Activated CD4-positive, alpha-beta T cell treated with anti-CD3 and anti-CD28 coated beads for 4 hours (primary cell): Measurements from ENCODE around the gene ARVCF.

Source experiments
- DNase-seq, 2 donors: peaks; one replicate each; pipeline ENCODE4 v3.0.0-alpha.2; 2020

ARVCF gene

DNA sequence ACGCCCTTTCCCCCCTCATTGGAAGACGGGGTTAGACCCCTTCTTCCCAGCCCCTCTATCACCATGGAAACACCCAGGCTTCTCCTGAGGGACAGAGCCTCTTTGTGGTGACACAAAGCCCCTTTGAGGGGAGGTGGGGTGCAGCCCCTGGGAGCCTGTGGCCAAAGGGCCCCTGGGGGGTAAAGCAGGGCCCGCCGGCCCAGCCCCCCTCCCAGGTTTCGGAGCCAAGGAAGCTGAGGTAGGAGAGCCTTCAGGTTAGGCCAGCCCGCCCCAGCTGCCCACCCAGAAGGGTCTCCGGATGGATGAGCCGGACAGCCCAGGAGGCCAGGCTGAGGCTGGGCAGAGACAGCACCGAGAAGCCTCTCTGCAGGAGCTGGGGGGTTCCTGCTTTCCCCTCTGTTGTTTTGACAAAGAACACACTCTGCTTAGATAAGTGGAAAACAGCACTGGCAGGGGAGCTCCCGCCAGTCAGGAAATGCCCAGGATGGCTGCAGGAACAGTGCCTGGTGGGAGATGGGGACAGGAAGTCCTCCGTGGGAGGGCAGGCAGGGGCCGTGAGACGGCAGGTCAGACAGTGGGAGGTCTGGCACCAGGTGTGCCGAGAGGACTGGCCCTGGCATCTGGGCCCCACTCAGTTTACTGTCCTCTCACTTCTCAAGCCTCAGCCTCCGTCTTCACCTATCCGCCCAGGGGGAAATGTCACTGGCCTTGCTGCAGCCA, 18.2 kb downstream of the ARVCF start:
- DNase-seq, result no peak

GRCh38 chr22:19997561-19998231, 18.9 kb downstream of the ARVCF start:
- DNase-seq, result no peak

DNA sequence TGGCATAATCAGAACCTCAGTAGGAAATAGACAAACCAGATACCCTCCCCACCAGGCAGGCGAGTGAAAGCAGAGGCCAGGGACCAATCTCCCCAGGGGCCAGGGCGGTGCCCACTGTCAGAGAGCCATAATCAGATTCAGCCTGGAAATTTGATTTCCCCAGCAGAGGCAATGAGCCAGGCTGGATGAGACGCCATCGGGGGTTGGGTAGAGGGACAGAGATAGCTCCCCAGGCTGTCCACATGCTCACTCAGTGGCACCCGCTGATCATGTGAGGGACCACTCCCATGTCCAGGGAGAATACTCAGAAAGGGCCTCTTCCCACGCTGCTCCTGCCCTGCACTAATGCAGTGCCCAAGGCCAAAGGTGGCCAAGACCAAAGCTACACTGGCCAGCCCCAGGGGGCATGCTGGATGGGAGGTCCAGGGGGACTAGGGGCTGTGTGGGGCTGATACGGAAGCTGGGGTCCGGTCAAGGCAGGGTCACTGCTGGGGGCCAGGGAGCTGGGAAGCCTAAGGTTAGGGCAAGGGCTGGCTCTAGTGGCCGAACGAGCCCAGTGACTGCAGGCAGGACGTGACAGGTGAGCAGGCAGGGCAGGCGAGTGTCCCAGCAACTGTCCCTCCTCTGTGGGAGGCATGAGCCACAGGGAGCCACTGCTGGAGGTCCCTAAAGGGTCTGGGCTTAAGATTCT, 19.8 kb downstream of the ARVCF start:
- no peak for DNase-seq

DNA sequence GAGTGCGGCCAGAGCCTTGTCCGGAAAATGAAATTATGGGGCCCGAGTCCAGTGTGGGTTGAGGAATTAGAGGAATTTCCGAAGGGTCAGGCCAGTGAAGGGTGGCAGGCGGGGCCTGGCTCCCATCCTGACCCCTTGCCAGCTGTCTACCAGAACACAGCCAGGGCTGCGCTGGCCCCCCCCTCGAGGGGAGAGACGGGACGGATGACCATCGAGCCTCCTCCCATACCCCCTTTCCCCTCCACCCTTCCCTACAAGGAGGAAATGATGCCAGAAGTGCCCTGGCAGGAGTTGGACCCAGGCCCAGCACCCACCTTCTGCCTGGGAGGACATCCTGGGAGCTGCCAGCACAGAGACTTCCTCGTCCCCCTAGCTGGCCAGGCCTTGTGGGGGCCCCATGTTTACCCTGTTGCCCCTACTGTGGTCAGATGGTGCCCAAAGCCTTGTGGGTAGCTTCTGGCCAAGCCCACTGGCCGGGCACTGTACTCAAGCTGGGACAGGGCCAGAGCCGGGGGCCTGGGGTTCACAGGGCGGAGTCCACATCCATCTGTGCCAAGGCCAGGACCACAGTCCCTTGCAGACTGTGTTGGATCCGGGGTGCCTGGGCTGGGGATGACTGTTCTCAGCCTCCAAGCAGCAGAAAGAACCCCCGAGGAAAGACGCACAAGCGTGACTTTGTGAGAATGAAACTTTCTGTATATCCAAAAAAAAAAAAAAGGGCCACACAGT, 20.8 kb downstream of the ARVCF start:
- DNase-seq, result no peak

DNA sequence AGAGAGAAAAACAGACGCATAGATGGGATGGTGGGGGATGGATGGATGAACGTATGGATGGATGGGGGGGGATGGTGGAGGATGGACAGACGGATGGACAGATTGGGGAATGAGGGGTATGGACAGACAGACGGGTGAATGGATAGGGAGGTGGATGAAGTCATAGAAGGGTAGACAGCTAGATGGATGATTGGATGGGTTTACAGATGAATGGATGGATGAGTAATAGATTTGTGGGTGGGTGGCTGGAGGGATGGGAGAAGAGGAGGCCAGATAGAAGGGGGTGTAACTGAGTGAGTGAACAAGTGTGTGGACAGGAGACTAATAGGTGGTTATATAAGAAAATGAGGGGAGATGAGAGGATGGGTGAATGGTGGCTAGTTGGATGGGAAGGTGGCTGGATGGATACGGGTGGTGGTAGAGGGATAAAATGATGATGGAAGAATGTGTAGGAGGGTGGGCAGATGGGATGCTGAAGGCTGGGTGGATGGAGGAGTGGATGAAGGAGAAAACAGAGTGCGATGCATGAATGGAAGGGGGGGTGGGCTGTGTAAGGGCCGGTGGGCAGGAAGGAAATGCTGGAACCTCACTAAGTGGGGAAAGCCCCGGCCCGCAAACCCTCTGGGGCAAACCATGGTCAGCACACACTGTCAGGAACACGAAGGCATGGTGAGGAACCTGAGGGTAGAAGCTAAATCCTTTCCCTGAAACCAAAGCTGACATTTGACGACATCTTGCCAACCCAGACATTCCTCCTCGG, 21.6 kb downstream of the ARVCF start:
- no peak for DNase-seq

DNA sequence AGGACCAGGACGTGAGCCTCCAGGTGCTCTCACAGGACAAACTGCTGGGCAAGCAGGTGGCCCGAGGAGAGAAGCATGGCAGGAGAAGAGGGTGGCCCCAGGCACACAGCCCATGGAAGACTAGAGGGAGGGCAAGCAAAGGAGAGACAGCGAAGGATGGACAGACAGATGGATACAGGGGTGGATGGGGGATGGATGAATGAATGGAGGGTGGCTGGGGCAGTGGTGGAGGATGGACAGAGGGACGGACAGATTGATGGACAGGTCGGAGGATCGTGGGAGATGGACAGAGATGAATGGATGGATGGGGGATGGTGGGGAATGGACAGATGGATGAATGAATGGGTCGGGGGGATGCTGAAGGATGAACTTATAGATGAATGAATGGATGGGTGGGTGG, 22.7 kb downstream of the ARVCF start:
- DNase-seq, result no peak

- DNase-seq, result no peak
These were observed 23.7 kb downstream of the ARVCF start for GRCh38 chr22:19992921-19993355.

- DNase-seq, result no peak
These were observed 24.1 kb downstream of the ARVCF start for GRCh38 chr22:19992481-19992911.

- no peak for DNase-seq
These were observed 24.8 kb downstream of the ARVCF start for GRCh38 chr22:19991645-19992451.

GRCh38 chr22:19991395-19991644, 25.3 kb downstream of the ARVCF start:
- DNase-seq, result no peak

DNA sequence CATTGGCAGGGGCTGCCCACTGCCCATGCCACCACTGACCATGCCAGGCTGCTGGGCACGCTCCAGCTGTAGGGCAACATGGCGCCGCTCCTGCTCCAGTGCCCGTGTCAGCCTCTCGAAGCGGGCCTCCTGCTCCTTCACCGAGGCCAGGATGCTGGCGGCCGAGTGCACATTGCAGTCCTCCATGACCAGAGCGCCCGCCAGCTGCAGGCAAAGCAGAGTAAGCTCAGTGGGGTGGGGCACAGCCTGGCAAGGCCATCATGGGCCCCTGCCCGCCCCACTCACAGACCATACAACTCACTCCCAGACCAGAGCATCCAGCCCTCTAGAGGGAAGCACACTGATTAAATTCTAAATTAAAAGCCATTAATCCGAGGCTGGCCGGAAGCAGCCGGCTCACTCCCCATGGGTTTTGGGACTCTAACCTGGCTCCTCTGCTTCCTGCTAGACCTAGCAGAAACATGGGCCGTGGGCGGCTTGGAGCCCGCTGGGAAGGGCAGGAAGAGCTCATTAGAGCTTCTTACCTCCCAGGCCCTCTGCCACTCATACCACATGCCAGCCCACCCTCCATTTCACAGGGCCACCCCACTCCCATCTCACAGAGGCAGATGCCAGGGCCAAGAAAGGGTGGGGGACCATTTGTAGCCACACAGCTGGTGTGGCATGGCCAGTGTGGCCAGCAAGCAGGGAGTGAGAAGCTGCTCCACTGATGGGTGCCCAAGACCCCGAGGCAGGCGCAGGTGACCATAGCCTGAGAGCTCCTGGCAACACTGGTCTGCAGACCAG, 25.8 kb downstream of the ARVCF start:
- DNase-seq, result no peak

DNA sequence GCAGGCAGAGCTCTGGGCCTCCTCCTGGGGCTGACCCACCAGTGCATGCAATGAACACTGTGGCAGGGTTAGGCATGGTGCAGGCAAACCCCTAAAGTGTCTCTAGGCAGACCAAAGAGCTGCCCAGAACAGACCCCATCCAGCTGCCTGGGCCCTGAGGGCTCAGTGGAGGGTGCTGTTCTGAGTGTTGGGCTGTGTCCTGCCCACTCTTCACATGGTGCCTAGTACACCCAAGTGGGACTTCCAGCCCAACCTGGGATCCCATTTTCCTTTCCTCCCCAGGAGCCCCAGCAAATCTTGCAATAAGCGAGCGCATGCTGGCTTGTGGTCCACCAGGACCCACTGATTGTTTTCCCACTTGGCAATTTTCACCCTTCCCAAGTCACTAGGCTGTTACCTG, 26.4 kb downstream of the ARVCF start:
- no peak for DNase-seq

DNA sequence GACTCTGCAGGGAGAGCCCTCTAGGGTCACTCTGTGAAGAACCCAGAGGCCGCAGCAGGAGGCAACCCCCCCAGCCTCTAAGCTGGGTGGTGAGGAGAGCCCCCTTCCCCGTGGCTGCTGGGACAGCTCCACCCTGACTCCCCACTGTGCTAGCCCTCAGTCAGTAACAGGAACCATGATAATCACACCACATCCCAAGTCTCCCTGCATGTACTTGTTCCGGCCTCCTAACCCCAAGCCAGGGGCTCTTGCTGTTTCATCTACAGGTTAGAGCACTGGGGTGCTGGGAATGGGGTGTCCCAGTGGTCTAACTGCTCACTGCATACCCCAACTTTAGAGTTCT, 26.9 kb downstream of the ARVCF start:
- DNase-seq, result no peak

DNA sequence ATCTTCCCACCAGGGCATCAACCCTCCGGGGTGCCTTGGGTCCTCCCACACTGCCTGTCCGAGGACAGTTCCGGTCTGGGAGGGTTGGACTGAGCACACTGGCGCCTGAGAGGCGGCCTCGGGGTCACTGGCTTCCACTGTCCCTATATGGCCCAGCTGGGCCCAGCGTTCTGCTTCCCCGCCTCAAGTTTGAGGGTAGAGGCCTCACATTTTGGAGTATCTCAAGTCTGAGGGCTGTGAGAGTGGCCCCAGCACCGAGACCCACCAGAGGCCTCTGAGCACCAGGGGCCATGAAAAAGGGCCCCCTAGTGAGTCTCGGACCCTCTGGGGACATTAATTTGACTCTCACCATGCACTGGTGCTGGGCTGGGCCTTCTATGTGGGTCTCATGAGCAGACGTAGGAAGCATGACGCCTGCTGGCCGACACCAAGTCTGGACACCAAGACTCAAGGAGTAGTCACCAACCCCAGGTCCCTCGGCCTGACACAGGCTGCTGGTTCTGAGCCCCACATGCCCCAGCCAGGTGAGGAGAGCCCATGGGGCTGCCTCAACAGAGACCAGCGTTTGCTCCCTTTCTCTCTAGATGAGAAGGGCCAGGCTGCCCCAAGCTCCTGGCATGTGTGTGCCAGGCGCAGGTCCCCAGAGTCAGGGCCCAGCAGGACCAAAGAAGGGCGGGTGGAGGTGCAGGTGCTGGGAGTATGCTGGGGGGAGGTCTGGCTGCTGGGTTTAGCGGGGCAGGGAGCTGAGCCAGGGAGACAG, 27.5 kb downstream of the ARVCF start:
- DNase-seq, result no peak

GRCh38 chr22:19988331-19988808, 28.3 kb downstream of the ARVCF start:
- no peak for DNase-seq

DNA sequence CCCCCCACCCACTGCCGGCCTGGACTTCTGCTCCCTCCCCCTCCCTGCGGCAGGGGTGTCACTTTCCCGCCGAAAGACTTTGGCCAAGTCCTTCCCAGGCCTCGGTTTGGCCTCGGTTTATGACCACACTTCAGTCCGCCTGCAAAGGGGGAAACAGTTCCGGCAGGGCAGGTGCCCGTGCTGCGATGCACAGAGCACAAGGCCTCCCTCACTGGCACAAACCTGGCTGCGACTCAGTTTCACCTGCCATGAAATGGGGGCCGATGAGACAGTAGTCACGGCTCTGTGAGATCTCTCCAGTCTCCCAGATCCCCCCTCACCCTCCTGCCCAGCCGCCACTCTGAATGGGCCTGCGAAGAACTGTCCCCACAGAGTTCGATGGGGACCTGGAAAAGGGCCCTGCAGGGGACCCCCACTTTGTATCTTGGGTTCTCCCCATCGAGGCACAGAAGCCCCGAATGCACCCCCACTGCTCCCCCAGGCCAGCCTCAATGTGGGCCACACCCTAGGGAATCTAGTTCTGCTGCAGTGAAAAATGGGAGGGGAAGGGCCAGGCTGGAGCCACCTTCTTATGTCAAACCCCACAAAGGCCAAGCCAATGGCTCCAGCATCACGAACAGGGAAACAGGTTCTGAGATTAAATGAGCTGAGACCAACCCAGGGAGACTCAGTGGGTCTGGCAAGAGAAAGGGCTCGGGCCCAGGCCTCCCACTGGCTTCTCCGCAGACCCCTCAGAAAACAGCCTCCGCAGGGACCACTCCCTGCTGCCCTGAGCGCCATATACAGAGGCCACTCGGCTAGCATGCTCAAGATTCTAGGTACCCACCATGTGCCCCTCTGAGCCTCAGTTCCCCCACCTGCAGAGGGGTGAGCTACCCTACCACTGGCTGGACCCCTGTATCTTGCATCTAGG, 29.0 kb downstream of the ARVCF start:
- no peak for DNase-seq

GRCh38 chr22:19986410-19987341, 29.9 kb downstream of the ARVCF start:
- peak; percentile 35 to 51 for DNase-seq

DNA sequence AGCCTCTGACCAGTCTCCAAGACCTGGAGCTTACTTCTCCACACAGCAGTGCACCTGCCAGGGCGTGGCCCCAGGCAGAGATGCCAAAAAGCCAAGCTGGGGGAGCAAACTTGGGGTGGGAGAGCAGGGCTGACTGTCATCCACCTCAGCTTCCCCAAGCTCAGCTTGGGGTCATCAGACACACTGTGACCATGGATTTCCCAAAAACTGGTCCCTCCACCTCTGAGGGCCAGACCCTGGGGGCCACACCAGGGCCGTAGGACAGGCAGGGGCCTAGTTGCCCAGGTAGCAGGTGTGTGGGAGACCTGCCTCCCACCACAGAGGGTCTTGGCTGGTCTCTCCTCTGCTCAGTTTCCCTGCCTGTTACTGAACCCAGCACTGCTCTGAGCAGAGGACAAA, 30.6 kb downstream of the ARVCF start:
- DNase-seq, result no peak
